ENCODE data around the gene PPP1R27.
A peak's percentile ranks its signal among the peaks of the same experiment; 100 is the strongest.

PPP1R27 gene

GRCh38 chr17:81803728-81804558 is 30.9 kb downstream of the PPP1R27 start, which contains the start of gene GCGR:
Gene GCGR (plus strand): TSS chr17:81804150. CDS start chr17:81809019, 4,869 bp downstream.
- no peak for ATAC-seq (replicated peaks)
- peak within 1 kb of the TSS; percentile 55 to 63 for H3K4me3 Mint-ChIP-seq
- peaks cover 58 to 81% of the 10 kb centered on the region in 2 donors for H3K27me3 Mint-ChIP-seq

DNA sequence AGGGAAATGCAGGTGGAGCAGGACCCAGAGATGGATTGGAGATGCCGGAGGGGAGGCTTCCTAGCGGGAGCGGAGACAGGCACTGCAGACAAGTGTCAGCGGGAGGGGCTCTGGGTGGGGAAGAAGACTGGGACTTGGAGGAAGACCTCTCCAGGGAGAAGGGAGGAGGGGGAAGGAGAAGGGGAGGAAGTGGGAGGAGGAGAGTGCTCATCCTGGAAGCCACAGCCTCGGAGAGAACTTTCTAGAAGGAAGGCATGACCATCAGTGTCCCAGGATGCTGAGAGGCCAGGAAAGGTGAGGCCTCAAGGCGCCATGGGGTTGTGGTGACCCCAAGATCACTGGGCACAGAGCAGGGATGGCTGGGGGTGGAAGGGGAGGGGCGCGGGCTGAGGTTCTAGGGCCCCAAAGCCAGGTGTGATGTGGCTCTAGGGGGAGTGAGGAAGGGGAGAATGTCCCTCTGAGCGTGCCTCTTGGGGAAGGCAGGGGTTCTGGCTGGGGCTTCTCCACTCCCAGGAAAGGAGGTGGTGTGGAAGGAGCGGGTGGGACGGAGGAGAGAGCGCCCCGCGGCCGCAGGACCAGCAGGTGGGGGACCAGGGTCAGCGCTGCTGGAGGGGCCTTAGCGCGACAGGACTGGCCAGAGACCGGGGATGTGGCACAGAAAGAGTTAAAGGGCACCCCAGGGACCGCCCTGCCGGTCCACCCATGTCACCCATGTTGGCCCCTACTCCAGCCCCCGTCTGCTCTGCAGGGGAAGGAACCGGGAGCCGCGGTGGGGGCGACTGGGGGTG is 31.8 kb downstream of the PPP1R27 start:
- Mint-ChIP-seq H3K4me1 (peaks cover 11 to 31% of the 10 kb centered on the region in 2 donors), H3K9me3 (no peaks in the 10 kb centered on the region), H3K27ac (no peak overlapping the region), H3K27me3 (peaks cover 55 to 75% of the 10 kb centered on the region in 2 donors), H3K36me3 (no peaks in the 10 kb centered on the region), H3K4me3 (peak overlapping the region; percentile 55 to 63)
- DNase-seq (no peak), ATAC-seq (replicated peaks) (no peak)

More at GRCh38 chr17:81803728-81804558, 30.9 kb downstream of the PPP1R27 start, which contains the start of gene GCGR:
- H3K9me3 Mint-ChIP-seq = no peaks in the 10 kb centered on the region
- DNase-seq = no peak
- no peak within 1 kb of the TSS for H3K27ac Mint-ChIP-seq
- no peaks in the 10 kb centered on the region for H3K36me3 Mint-ChIP-seq
- H3K4me1 Mint-ChIP-seq = peaks cover 11 to 31% of the 10 kb centered on the region in 2 donors

DNA sequence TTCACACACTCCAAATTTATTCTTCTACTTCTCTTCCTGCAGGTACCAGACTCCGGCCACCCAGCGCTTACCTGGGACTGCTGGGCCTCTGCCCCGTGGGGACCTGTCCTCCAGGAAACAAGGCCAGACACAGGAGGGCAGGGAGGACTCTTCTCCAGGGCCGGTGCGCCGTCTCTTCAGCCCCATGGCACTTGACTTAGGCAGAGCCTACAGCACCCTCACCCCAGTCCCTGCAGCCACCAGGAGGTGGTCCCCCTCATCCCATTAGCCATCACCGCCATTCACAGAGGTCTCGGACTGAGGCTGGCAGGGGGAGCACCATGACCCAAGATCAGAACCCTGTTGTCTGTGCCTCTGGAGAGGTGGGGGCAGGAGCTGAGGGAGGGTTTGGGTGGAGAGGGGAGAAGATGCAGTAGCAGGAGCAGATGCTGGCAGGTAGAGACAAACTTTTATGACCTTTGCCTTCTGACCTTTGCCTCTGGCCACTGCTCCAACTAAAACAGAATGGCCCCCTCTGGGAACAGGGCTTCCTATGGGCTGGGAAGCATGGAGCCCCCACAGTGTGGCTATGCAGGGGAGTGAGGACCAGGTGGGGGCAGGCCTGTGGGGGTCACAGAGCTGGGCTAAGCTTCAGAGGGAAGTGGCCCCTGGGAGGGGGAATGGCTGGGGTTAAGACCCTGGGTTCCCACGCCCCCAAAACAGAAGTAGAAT is 32.6 kb downstream of the PPP1R27 start:
- no peak for DNase-seq
- Mint-ChIP-seq H3K9me3 (no peaks in the 10 kb centered on the region), H3K27me3 (peaks cover 47 to 66% of the 10 kb centered on the region in 2 donors), H3K36me3 (no peaks in the 10 kb centered on the region), H3K4me1 (peaks cover 11 to 31% of the 10 kb centered on the region in 2 donors), H3K27ac (no peak overlapping the region), H3K4me3 (no peak overlapping the region)
- no peak for ATAC-seq (replicated peaks)

DNA sequence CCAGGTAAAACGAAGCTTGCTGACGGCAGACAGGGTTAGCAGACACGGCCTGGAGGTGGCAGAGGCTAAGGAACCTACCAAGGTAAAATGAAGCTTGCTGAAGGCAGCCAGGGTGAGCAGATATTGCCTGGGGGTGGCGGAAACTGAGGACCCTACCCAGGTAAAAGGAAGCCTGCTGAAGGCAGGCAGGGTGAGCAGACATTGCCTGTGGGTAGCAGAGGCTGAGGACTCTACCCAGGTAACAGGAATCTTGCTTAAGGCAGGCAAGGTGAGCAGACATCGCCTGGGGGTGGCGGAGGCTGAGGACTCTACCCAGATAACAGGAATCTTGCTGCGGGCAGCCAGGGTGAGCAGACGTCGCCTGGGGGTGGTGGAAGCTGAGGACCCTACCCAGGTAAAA is 33.5 kb downstream of the PPP1R27 start:
- Mint-ChIP-seq H3K9me3 (no peaks in the 10 kb centered on the region), H3K4me1 (peaks cover 11 to 26% of the 10 kb centered on the region in 2 donors), H3K36me3 (no peaks in the 10 kb centered on the region), H3K27ac (no peak overlapping the region), H3K4me3 (no peak overlapping the region), H3K27me3 (peaks cover 41 to 57% of the 10 kb centered on the region in 2 donors)
- no peak for ATAC-seq (replicated peaks)
- no peak for DNase-seq

GRCh38 chr17:81794509-81794908 is 40.3 kb downstream of the PPP1R27 start:
- H3K27ac Mint-ChIP-seq = no peak overlapping the region
- no peak overlapping the region for H3K4me3 Mint-ChIP-seq
- DNase-seq (no peak), ATAC-seq (replicated peaks) (no peak)
- H3K27me3 Mint-ChIP-seq = peaks cover 0 to 5% of the 10 kb centered on the region in 2 donors
- H3K36me3 Mint-ChIP-seq = no peaks in the 10 kb centered on the region
- H3K9me3 Mint-ChIP-seq = no peaks in the 10 kb centered on the region
- H3K4me1 Mint-ChIP-seq = no peaks in the 10 kb centered on the region

GRCh38 chr17:81794074-81794476 is 40.8 kb downstream of the PPP1R27 start:
- H3K27me3 Mint-ChIP-seq = peaks cover 0 to under 1% of the 10 kb centered on the region in 2 donors
- H3K27ac Mint-ChIP-seq = no peak overlapping the region
- ATAC-seq (replicated peaks) (no peak), DNase-seq (no peak)
- no peaks in the 10 kb centered on the region for H3K9me3 Mint-ChIP-seq
- H3K4me1 Mint-ChIP-seq = no peaks in the 10 kb centered on the region
- no peak overlapping the region for H3K4me3 Mint-ChIP-seq
- H3K36me3 Mint-ChIP-seq = no peaks in the 10 kb centered on the region

DNA sequence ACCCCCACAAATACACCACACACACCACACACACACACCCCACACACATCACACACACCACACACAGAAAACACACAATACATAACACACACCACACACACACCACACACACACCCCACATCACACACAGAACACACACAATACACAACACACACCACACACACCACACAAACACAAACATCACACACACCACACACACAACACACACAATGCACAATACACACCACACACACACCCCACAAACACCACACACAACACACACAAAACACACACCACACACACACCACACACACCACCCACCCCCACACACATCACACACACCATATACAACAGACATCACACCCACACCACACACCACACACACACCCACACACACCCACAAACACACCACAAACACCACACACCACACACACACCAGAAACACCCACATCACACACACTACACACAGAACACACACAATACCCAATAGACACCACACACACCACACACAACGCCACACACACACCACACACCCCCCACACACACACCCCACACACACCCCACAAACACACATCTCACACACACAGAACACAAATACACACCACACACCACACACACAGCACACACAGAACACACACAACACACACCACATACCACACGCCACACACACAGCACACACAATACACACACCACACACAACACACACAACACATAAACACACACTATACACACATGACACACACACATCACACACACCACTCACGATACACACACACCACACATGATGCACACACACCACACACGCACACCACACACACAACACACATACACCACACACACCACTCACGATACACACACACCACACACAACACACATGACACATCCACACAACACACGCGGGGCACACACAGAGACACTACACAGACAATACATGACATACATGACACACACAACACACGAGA is 41.9 kb downstream of the PPP1R27 start:
- no peak for DNase-seq
- ATAC-seq (replicated peaks) = no peak
- H3K27me3 Mint-ChIP-seq = no peaks in the 10 kb centered on the region
- no peak overlapping the region for H3K27ac Mint-ChIP-seq
- H3K9me3 Mint-ChIP-seq = no peaks in the 10 kb centered on the region
- H3K4me3 Mint-ChIP-seq = no peak overlapping the region
- no peaks in the 10 kb centered on the region for H3K36me3 Mint-ChIP-seq
- no peaks in the 10 kb centered on the region for H3K4me1 Mint-ChIP-seq
